Measurements from ENCODE around the gene IGSF22.

DNA sequence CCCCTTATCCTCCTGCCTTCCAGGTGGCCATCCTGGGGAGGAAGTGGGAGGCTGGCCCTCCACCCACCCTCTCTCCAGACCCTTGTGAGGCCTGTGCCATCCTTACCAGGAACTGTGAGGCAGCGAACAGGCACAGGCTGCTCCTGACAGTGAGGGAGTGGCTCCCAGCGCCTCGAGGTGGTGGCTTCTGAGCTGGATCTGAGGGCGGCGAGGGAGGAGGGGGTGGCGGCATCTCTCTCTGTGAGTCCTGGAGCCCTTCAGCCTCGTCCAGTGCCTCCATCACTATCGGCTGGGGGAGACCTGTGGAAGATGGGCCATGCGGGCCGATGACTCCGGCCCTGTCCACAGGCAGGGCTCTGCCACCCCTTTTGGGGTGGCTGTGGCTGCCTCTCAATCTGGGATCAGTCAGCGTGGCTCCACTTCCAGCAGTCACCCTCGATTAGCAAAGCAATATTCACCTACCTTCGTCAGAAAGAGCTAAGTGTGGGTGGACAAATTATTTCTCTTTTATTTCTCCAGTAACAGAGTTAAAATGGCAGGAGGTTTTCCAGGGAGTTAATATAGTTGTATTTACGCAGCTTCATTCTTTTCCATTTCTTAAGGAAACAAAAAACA is 18.0 kb upstream of the IGSF22 start:
- no peak for TF ChIP-seq TCF7L2 (IDR thresholded peaks at IDR 0.05; ENCODE audit: borderline replicate concordance, extremely low read depth, insufficient read depth, insufficient read length)
- no peak for TF ChIP-seq CBX3 (IDR thresholded peaks at IDR 0.05; ENCODE audit: low read depth)
- TF ChIP-seq, protein P1, sequence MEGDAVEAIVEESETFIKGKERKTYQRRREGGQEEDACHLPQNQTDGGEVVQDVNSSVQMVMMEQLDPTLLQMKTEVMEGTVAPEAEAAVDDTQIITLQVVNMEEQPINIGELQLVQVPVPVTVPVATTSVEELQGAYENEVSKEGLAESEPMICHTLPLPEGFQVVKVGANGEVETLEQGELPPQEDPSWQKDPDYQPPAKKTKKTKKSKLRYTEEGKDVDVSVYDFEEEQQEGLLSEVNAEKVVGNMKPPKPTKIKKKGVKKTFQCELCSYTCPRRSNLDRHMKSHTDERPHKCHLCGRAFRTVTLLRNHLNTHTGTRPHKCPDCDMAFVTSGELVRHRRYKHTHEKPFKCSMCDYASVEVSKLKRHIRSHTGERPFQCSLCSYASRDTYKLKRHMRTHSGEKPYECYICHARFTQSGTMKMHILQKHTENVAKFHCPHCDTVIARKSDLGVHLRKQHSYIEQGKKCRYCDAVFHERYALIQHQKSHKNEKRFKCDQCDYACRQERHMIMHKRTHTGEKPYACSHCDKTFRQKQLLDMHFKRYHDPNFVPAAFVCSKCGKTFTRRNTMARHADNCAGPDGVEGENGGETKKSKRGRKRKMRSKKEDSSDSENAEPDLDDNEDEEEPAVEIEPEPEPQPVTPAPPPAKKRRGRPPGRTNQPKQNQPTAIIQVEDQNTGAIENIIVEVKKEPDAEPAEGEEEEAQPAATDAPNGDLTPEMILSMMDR (IDR thresholded peaks at IDR 0.05 in 2 of 3, conservative IDR thresholded peaks at IDR 0.05 in 1 of 3; ENCODE audit: borderline replicate concordance in 1 of 3, insufficient read depth in 1 of 3, low read depth in 2 of 3, low read length in 2 of 3) = no peak
- TF ChIP-seq POLR2A (IDR thresholded peaks at IDR 0.05; ENCODE audit: borderline replicate concordance, extremely low read depth, insufficient read depth, insufficient read length) = no peak
- TF ChIP-seq EZH2 (IDR thresholded peaks at IDR 0.05) = no peak
- TF ChIP-seq POLR2AphosphoS5 (IDR thresholded peaks at IDR 0.05; ENCODE audit: low read depth, low read length) = no peak
- TF ChIP-seq YY1 (IDR thresholded peaks at IDR 0.05; ENCODE audit: extremely low read depth, insufficient replicate concordance, low read depth, low read length) = no peak
- TF ChIP-seq CEBPB (IDR thresholded peaks at IDR 0.05; ENCODE audit: low read depth) = no peak
- TF ChIP-seq, protein P2, sequence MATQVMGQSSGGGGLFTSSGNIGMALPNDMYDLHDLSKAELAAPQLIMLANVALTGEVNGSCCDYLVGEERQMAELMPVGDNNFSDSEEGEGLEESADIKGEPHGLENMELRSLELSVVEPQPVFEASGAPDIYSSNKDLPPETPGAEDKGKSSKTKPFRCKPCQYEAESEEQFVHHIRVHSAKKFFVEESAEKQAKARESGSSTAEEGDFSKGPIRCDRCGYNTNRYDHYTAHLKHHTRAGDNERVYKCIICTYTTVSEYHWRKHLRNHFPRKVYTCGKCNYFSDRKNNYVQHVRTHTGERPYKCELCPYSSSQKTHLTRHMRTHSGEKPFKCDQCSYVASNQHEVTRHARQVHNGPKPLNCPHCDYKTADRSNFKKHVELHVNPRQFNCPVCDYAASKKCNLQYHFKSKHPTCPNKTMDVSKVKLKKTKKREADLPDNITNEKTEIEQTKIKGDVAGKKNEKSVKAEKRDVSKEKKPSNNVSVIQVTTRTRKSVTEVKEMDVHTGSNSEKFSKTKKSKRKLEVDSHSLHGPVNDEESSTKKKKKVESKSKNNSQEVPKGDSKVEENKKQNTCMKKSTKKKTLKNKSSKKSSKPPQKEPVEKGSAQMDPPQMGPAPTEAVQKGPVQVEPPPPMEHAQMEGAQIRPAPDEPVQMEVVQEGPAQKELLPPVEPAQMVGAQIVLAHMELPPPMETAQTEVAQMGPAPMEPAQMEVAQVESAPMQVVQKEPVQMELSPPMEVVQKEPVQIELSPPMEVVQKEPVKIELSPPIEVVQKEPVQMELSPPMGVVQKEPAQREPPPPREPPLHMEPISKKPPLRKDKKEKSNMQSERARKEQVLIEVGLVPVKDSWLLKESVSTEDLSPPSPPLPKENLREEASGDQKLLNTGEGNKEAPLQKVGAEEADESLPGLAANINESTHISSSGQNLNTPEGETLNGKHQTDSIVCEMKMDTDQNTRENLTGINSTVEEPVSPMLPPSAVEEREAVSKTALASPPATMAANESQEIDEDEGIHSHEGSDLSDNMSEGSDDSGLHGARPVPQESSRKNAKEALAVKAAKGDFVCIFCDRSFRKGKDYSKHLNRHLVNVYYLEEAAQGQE (IDR thresholded peaks at IDR 0.05; ENCODE audit: low read depth) = no peak
- TF ChIP-seq, protein P3, sequence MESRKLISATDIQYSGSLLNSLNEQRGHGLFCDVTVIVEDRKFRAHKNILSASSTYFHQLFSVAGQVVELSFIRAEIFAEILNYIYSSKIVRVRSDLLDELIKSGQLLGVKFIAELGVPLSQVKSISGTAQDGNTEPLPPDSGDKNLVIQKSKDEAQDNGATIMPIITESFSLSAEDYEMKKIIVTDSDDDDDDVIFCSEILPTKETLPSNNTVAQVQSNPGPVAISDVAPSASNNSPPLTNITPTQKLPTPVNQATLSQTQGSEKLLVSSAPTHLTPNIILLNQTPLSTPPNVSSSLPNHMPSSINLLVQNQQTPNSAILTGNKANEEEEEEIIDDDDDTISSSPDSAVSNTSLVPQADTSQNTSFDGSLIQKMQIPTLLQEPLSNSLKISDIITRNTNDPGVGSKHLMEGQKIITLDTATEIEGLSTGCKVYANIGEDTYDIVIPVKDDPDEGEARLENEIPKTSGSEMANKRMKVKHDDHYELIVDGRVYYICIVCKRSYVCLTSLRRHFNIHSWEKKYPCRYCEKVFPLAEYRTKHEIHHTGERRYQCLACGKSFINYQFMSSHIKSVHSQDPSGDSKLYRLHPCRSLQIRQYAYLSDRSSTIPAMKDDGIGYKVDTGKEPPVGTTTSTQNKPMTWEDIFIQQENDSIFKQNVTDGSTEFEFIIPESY (IDR thresholded peaks at IDR 0.05; ENCODE audit: extremely low read depth, insufficient replicate concordance, low read length) = no peak
- TF ChIP-seq, protein P4, sequence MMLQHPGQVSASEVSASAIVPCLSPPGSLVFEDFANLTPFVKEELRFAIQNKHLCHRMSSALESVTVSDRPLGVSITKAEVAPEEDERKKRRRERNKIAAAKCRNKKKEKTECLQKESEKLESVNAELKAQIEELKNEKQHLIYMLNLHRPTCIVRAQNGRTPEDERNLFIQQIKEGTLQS (IDR thresholded peaks at IDR 0.05) = no peak

Measured in HCT116 (cell line).